Coronary artery (tissue), 2 donors: ENCODE data around the gene UBASH3A.

Experiments used
- DNase-seq: peaks from one replicate; pipeline ENCODE4 v3.0.0-alpha.2; 2017; ENCODE audit warnings: low spot score
- H3K27ac ChIP-seq, 2 donors: fragments of 200-600 bp; sonication (generic); one replicate each; pipeline ENCODE4 v1.5.1; 2016 to 2019
- H3K4me3 ChIP-seq: fragments of 200-600 bp; sonication (generic); 2 replicates; pipeline ENCODE4 v1.5.1; 2016; ENCODE audit warnings: mild to moderate bottlenecking, moderate library complexity
- CTCF ChIP-seq: fragments of 200-600 bp; sonication (generic); IDR thresholded peaks from one replicate; pipeline ENCODE4 v1.5.1; 2019; ENCODE audit warnings: antibody characterized with exemption

The UBASH3A gene

GRCh38 chr21:42441963-42442362 lies 38.3 kb downstream of the UBASH3A start:
- Histone ChIP-seq H3K4me3 (no peak overlapping the region), H3K27ac (no peak overlapping the region)
- DNase-seq, result no peak
- no peak for TF ChIP-seq CTCF

GRCh38 chr21:42443181-42443785 lies 39.6 kb downstream of the UBASH3A start:
- no peak overlapping the region for H3K27ac ChIP-seq
- H3K4me3 ChIP-seq, result no peak overlapping the region
- no peak for DNase-seq
- no peak for TF ChIP-seq CTCF

GRCh38 chr21:42443876-42444744 lies 40.4 kb downstream of the UBASH3A start:
- no peak for DNase-seq
- Histone ChIP-seq H3K27ac (no peak overlapping the region), H3K4me3 (no peak overlapping the region)
- TF ChIP-seq CTCF, result no peak

GRCh38 chr21:42444745-42445059 lies 41.0 kb downstream of the UBASH3A start:
- Histone ChIP-seq H3K27ac (no peak overlapping the region), H3K4me3 (no peak overlapping the region)
- no peak for TF ChIP-seq CTCF
- DNase-seq, result no peak

GRCh38 chr21:42445311-42445710 lies 41.6 kb downstream of the UBASH3A start:
- Histone ChIP-seq H3K4me3 (no peak overlapping the region), H3K27ac (no peak overlapping the region)
- no peak for DNase-seq
- TF ChIP-seq CTCF, result no peak

- H3K4me3 ChIP-seq, result no peak overlapping the region
- DNase-seq, result no peak
- no peak overlapping the region for H3K27ac ChIP-seq
- no peak for TF ChIP-seq CTCF
Observed at GRCh38 chr21:42446531-42446930, 42.8 kb downstream of the UBASH3A start.

- no peak overlapping the region for H3K27ac ChIP-seq
- H3K4me3 ChIP-seq, result no peak overlapping the region
- no peak for TF ChIP-seq CTCF
- no peak for DNase-seq
Observed at GRCh38 chr21:42447182-42447581, 43.5 kb downstream of the UBASH3A start.
